CD4-positive, alpha-beta T cell treated with Interleukin-10 for 1 hour (primary cell): ENCODE results near the gene LURAP1L.

Source experiments
- DNase-seq: peaks from one replicate; pipeline ENCODE4 v3.0.0-alpha.2; 2020

LURAP1L gene

GRCh38 chr9:12774861-12775678 is at the start of gene LURAP1L:
Gene LURAP1L, plus strand, starts transcription at chr9:12775020. Its CDS starts 696 bp downstream, at chr9:12775716.
- no peak for DNase-seq

GRCh38 chr9:12726795-12727194 is 48.0 kb upstream of the LURAP1L start:
- DNase-seq = no peak

GRCh38 chr9:12730198-12730597 is 44.6 kb upstream of the LURAP1L start:
- DNase-seq = no peak

GRCh38 chr9:12730927-12731326 is 43.9 kb upstream of the LURAP1L start:
- DNase-seq = no peak

- DNase-seq = no peak
Observed at GRCh38 chr9:12732971-12733370, 41.8 kb upstream of the LURAP1L start.

- no peak for DNase-seq
Observed at GRCh38 chr9:12735665-12736064, 39.2 kb upstream of the LURAP1L start.

- no peak for DNase-seq
Observed at GRCh38 chr9:12737871-12738270, 36.9 kb upstream of the LURAP1L start.

- DNase-seq = no peak
Observed at GRCh38 chr9:12739014-12739652, 35.7 kb upstream of the LURAP1L start.

GRCh38 chr9:12740845-12741244 is 34.0 kb upstream of the LURAP1L start:
- DNase-seq = no peak

GRCh38 chr9:12748016-12748415 is 26.8 kb upstream of the LURAP1L start:
- DNase-seq = no peak

- DNase-seq = no peak
Observed at GRCh38 chr9:12748954-12749353, 25.9 kb upstream of the LURAP1L start.

GRCh38 chr9:12753931-12754330 is 20.9 kb upstream of the LURAP1L start:
- DNase-seq = no peak

- DNase-seq = no peak
Observed at GRCh38 chr9:12759761-12760160, 15.1 kb upstream of the LURAP1L start.

GRCh38 chr9:12760758-12761157 is 14.1 kb upstream of the LURAP1L start:
- no peak for DNase-seq

- no peak for DNase-seq
Observed at GRCh38 chr9:12764150-12764549, 10.7 kb upstream of the LURAP1L start.

- DNase-seq = no peak
Observed at GRCh38 chr9:12765088-12765798, 9.6 kb upstream of the LURAP1L start.

GRCh38 chr9:12766357-12766756 is 8.5 kb upstream of the LURAP1L start:
- no peak for DNase-seq

GRCh38 chr9:12770261-12770660 is 4.6 kb upstream of the LURAP1L start:
- no peak for DNase-seq

- DNase-seq = no peak
Observed at GRCh38 chr9:12771891-12772290, 2.9 kb upstream of the LURAP1L start.

- DNase-seq = no peak
Observed at GRCh38 chr9:12773562-12773961, 1.3 kb upstream of the LURAP1L start.

- no peak for DNase-seq
Observed at GRCh38 chr9:12775679-12776512, 1.1 kb downstream of the LURAP1L start.

- DNase-seq = no peak
Observed at GRCh38 chr9:12776513-12777055, 1.8 kb downstream of the LURAP1L start.
